Neural cell (in vitro differentiated cells): ENCODE data around the gene FOXF1. TPM values are rescaled to one million over a fixed set of nuclear protein-coding genes. Genes with fewer than 3 reads are reported as not detected.

Source experiments
- H2AFZ ChIP-seq: fragments of 200-600, 300-800 bp; sonication (generic), shearing (Covaris generic); 2 replicates; pipeline ENCODE4 v1.6.0; 2014; ENCODE audit warnings: low read depth, mild to moderate bottlenecking, antibody characterized with exemption, low read length, moderate library complexity
- H3F3A ChIP-seq: fragments of 200-600 bp; shearing (Covaris generic); 2 replicates; pipeline ENCODE4 v1.6.1; 2016; ENCODE audit warnings: mild to moderate bottlenecking, moderate library complexity, mixed read lengths, antibody characterized with exemption, low read length; ENCODE audit not compliant: insufficient read depth, poor library complexity, severe bottlenecking
- H3K27ac ChIP-seq: fragments of 200-600, 300-800 bp; sonication (generic), shearing (Covaris generic); 2 replicates; pipeline ENCODE4 v1.5.1; 2014; ENCODE audit warnings: mild to moderate bottlenecking, low read length, moderate library complexity
- H3K27me3 ChIP-seq: fragments of 300-800, 200-600 bp; sonication (generic), shearing (Covaris generic); 2 replicates; pipeline ENCODE4 v1.6.0; 2014; ENCODE audit warnings: mild to moderate bottlenecking, low read depth, low read length, moderate library complexity; ENCODE audit not compliant: insufficient read depth
- H3K36me3 ChIP-seq: fragments of 300-800, 200-600 bp; sonication (generic), shearing (Covaris generic); 2 replicates; pipeline ENCODE4 v1.5.1; 2014; ENCODE audit warnings: mild to moderate bottlenecking, antibody characterized with exemption, low read length, moderate library complexity; ENCODE audit not compliant: insufficient read depth
- H3K4me2 ChIP-seq: fragments of 300-800, 200-600 bp; sonication (generic), shearing (Covaris generic); 2 replicates; pipeline ENCODE4 v1.6.0; 2014; ENCODE audit warnings: mild to moderate bottlenecking, low read length
- H3K4me3 ChIP-seq: fragments of 300-800, 200-600 bp; sonication (generic), shearing (Covaris generic); 2 replicates; pipeline ENCODE4 v1.5.1; 2014; ENCODE audit warnings: mild to moderate bottlenecking, low read length, moderate library complexity
- H3K79me2 ChIP-seq: fragments of 200-600 bp; shearing (Covaris generic); replicated peaks from 2 replicates; pipeline ENCODE4 v1.6.0; 2014; ENCODE audit warnings: mild to moderate bottlenecking, low read length, moderate library complexity; ENCODE audit not compliant: insufficient read depth
- H3K9ac ChIP-seq: fragments of 300-800, 200-600 bp; sonication (generic), shearing (Covaris generic); 2 replicates; pipeline ENCODE4 v1.6.1; 2016; ENCODE audit warnings: mild to moderate bottlenecking, low read length, mixed read lengths
- H3K9me2 ChIP-seq: fragments of 200-600 bp; shearing (Covaris generic); 2 replicates; pipeline ENCODE4 v1.6.1; 2016; ENCODE audit warnings: mild to moderate bottlenecking, low read length, mixed read lengths; ENCODE audit not compliant: insufficient read depth
- H3K9me3 ChIP-seq: fragments of 200-600, 300-800 bp; sonication (generic), shearing (Covaris generic); 2 replicates; pipeline ENCODE4 v1.6.1; 2016; ENCODE audit warnings: mild to moderate bottlenecking, mixed run types, low read length, moderate library complexity, mixed read lengths
- H4K20me1 ChIP-seq: fragments of 200-600 bp; shearing (Covaris generic); 2 replicates; pipeline ENCODE4 v1.6.1; 2016; ENCODE audit warnings: mild to moderate bottlenecking, mixed run types; ENCODE audit not compliant: insufficient read depth
- CTCF ChIP-seq: fragments of 450-650 bp; IDR thresholded peaks from 2 replicates; pipeline ENCODE4 v1.5.1; 2014; ENCODE audit warnings: antibody characterized with exemption, mild to moderate bottlenecking, moderate library complexity; ENCODE audit not compliant: poor library complexity, severe bottlenecking
- EP300 ChIP-seq: fragments of 450-650 bp; conservative IDR thresholded peaks from 2 replicates; pipeline ENCODE4 v1.6.1; 2014; ENCODE audit warnings: antibody characterized with exemption, mild to moderate bottlenecking, moderate library complexity; ENCODE audit not compliant: poor library complexity, severe bottlenecking
- EZH2 ChIP-seq: fragments of 200-600, 300-800 bp; shearing (Covaris generic), sonication (generic); IDR thresholded peaks from 2 replicates; pipeline ENCODE4 v1.6.1; 2014; ENCODE audit warnings: antibody characterized with exemption, low read length, borderline replicate concordance, mild to moderate bottlenecking; ENCODE audit not compliant: insufficient read depth, poor library complexity, severe bottlenecking
- MXI1 ChIP-seq: fragments of 450-650 bp; conservative IDR thresholded peaks from 2 replicates; pipeline ENCODE4 v1.6.1; 2014; ENCODE audit warnings: antibody characterized with exemption, mild to moderate bottlenecking; ENCODE audit not compliant: poor library complexity, severe bottlenecking
- POLR2AphosphoS5 ChIP-seq: IDR thresholded peaks from 2 replicates; pipeline ENCODE4 v1.6.1; 2012
- RAD21 ChIP-seq: fragments of 450-650 bp; conservative IDR thresholded peaks from 2 replicates; pipeline ENCODE4 v1.6.1; 2014; ENCODE audit warnings: antibody characterized with exemption, mild to moderate bottlenecking, moderate library complexity
- REST ChIP-seq: IDR thresholded peaks from 2 replicates; pipeline ENCODE4 v1.6.1; 2012; ENCODE audit warnings: borderline replicate concordance
- SMC3 ChIP-seq: fragments of 450-650 bp; conservative IDR thresholded peaks from 2 replicates; pipeline ENCODE4 v1.6.1; 2014; ENCODE audit warnings: antibody characterized with exemption, mild to moderate bottlenecking, moderate library complexity; ENCODE audit not compliant: poor library complexity
- TAF1 ChIP-seq: IDR thresholded peaks from 2 replicates; pipeline ENCODE4 v1.6.1; 2012; ENCODE audit warnings: low read depth
- polyA plus RNA-seq: library from polyadenylated mRNA; depleted of rRNA; stranded (reverse); fragments of >200 nt; gene quantifications from 2 replicates; pipeline ENCODE4 v1.2.3, GENCODE V29; 2014

The FOXF1 gene
- polyA plus RNA-seq, 1 donor from 2014 or later, result not detected

- Histone ChIP-seq H3K9me2 (no peaks in the 10 kb centered on the region), H3K9ac (no peak overlapping the region), H3K9me3 (no peaks in the 10 kb centered on the region)
These were observed 39.5 kb downstream of the FOXF1 start for GRCh38 chr16:86549893-86550190.

GRCh38 chr16:86550281-86550680 lies 40.0 kb downstream of the FOXF1 start:
- no peak overlapping the region for H3K9ac ChIP-seq
- no peak overlapping the region for H3K27ac ChIP-seq
- H2AFZ ChIP-seq, result no peak overlapping the region
- H3K27me3 ChIP-seq, result no peaks in the 10 kb centered on the region
- H3K4me2 ChIP-seq, result no peak overlapping the region
- H3K9me3 ChIP-seq, result no peaks in the 10 kb centered on the region
- peaks cover 10% of the 10 kb centered on the region for H3K79me2 ChIP-seq
- no peaks in the 10 kb centered on the region for H3F3A ChIP-seq
- no peaks in the 10 kb centered on the region for H4K20me1 ChIP-seq
- no peaks in the 10 kb centered on the region for H3K9me2 ChIP-seq
- H3K36me3 ChIP-seq, result peaks cover 4% of the 10 kb centered on the region
- no peak overlapping the region for H3K4me3 ChIP-seq
- TF ChIP-seq TAF1 (no peak), REST (no peak), EP300 (no peak), POLR2AphosphoS5 (no peak), SMC3 (no peak), EZH2 (no peak), RAD21 (no peak), CTCF (no peak)

More at GRCh38 chr16:86549893-86550190, 39.5 kb downstream of the FOXF1 start:
- no peaks in the 10 kb centered on the region for H3K27me3 ChIP-seq
- no peak overlapping the region for H3K27ac ChIP-seq
- TF ChIP-seq TAF1, result no peak
- no peak for TF ChIP-seq REST
- TF ChIP-seq SMC3, result no peak
- no peak for TF ChIP-seq EZH2
- no peak for TF ChIP-seq POLR2AphosphoS5
- no peak for TF ChIP-seq MXI1
- no peak for TF ChIP-seq CTCF
- no peak overlapping the region for H3K4me2 ChIP-seq
- H2AFZ ChIP-seq, result no peak overlapping the region
- no peaks in the 10 kb centered on the region for H4K20me1 ChIP-seq
- peaks cover 9% of the 10 kb centered on the region for H3K79me2 ChIP-seq
- no peak overlapping the region for H3K4me3 ChIP-seq
- H3F3A ChIP-seq, result no peaks in the 10 kb centered on the region
- peaks cover 4% of the 10 kb centered on the region for H3K36me3 ChIP-seq
